ENCODE results near the gene UNC45A.

- no peak for TF ChIP-seq POLR2A (IDR thresholded peaks at IDR 0.05)
- no peak for TF ChIP-seq CTCF (IDR thresholded peaks at IDR 0.05)
Observed at GRCh38 chr15:90930861-90931574, 4.1 kb upstream of the UNC45A start.
